Testis (tissue), 3 donors: ENCODE measurements around the gene KLRC4. TPM values are rescaled to one million over a fixed set of nuclear protein-coding genes. Genes with fewer than 3 reads are reported as not detected.
A peak's percentile ranks its signal among the peaks of the same experiment; 100 is the strongest.
"Not testable (repeated sequence)": the region's sequence is repeated elsewhere in the genome, so short reads cannot be mapped to it uniquely, and the experiment has no call there.

Experiments used
- DNase-seq: peaks from one replicate; pipeline ENCODE4 v3.0.0-alpha.2; 2019
- H3K27ac ChIP-seq, 2 donors: fragments of 200-600 bp; sonication (generic); one replicate each; pipeline ENCODE4 v1.5.1; 2019
- H3K27me3 ChIP-seq: fragments of 200-600 bp; sonication (generic); one replicate; pipeline ENCODE4 v1.5.1; 2019
- H3K36me3 ChIP-seq: fragments of 200-600 bp; sonication (generic); one replicate; pipeline ENCODE4 v1.5.1; 2017; ENCODE audit warnings: low read depth; ENCODE audit errors: missing control alignments
- H3K4me1 ChIP-seq: fragments of 200-600 bp; sonication (generic); one replicate; pipeline ENCODE4 v1.5.1; 2019
- H3K4me3 ChIP-seq, 2 donors: fragments of 200-600 bp; sonication (generic); one replicate each; pipeline ENCODE4 v1.5.1; 2017 to 2019
- H3K9me3 ChIP-seq: fragments of 200-600 bp; sonication (generic); one replicate; pipeline ENCODE4 v1.5.1; 2017
- CTCF ChIP-seq, 3 experiments: fragments of 450-650 bp in 2 of 3; fragments of 200-600 bp in 1 of 3; sonication (generic) in 1 of 3; IDR thresholded peaks; one replicate each; pipeline ENCODE4 v1.5.1; 2016 to 2019; ENCODE audit warnings: antibody characterized with exemption in 3 of 3, mild to moderate bottlenecking in 2 of 3, moderate library complexity in 1 of 3
- POLR2A ChIP-seq: fragments of 450-650 bp; IDR thresholded peaks from one replicate; pipeline ENCODE4 v1.6.1; 2017; ENCODE audit warnings: antibody characterized with exemption, mild to moderate bottlenecking, moderate library complexity
- WGBS, 2 donors: methylation state at CpG; one replicate each; pipeline ENCODE4 v1.1.5; 2018; 5-methylcytosine and 5-hydroxymethylcytosine counted together
- intact Hi-C: fragments of 100-400 bp; cut with DNase I; formaldehyde crosslinking; loops from one replicate; pipeline ENCODE4 v1.15.1; 2023; ENCODE audit warnings: low total_unique reads
- polyA plus RNA-seq: library from polyadenylated mRNA; stranded (reverse); fragments of 350-450 nt; fragmentation: Illumina TruSeq; extraction: RNeasy Lipid Tissue Mini Kit (QIAGEN cat#74804); gene quantifications from one replicate; pipeline ENCODE4 v1.2.3, GENCODE V29; 2014; ENCODE audit warnings: low read depth, low replicate concordance; ENCODE audit not compliant: insufficient read depth
- total RNA-seq, 2 donors: library from RNA; depleted of rRNA; stranded (reverse); fragments of >200 nt; gene quantifications; one replicate each; pipeline ENCODE4 v1.2.3, GENCODE V29; 2016

The KLRC4 gene
- total and polyA plus RNA-seq, 3 donors from 2014 or later, result not detected

GRCh38 chr12:10368206-10369171 lies 41.1 kb downstream of the KLRC4 start:
- Histone ChIP-seq H3K36me3 (no peaks in the 10 kb centered on the region), H3K27ac (peak overlapping the region; percentile 88 to 99), H3K4me1 (peaks cover 8% of the 10 kb centered on the region), H3K4me3 (peak overlapping the region; percentile 4 to 53), H3K27me3 (no peaks in the 10 kb centered on the region), H3K9me3 (no peaks in the 10 kb centered on the region)
- intact Hi-C loops, result no loop called here
- no peak for DNase-seq
- TF ChIP-seq CTCF (IDR thresholded peaks at IDR 0.05) (no peak), POLR2A (no peak)
- WGBS, 2 donors, result 25 to 39% methylated on average over 10 of the region's 10 CpGs

DNA sequence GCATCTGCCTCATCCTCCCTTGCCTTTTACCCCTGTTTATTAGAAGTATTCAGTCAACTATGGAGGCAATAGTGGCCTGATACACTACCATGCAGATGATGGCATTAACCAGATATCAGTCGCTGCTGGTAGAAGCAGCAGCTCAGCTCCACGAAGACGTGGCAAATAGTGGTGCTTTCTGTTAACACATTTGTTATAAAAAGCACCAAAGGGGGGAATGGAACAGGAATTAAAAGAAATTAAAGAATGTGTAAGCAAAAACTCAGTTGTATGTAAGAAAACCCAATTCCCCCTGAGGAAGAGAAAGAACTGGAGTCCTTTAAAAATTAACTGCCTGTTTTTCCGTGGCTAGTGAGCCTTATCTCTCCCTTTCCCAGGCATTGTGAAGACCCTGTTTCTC lies 41.8 kb downstream of the KLRC4 start:
- H3K27ac ChIP-seq, result peak overlapping the region; percentile 70 to 99
- H3K27me3 ChIP-seq, H3K36me3 ChIP-seq, H3K4me3 ChIP-seq, DNase-seq, H3K9me3 ChIP-seq, intact Hi-C loops: not testable (repeated sequence)
- H3K4me1 ChIP-seq, result peaks cover 11% of the 10 kb centered on the region
- WGBS, 2 donors, result 56 to 66% methylated on average over 4 of the region's 4 CpGs

GRCh38 chr12:10366875-10367274 lies 42.7 kb downstream of the KLRC4 start:
- TF ChIP-seq CTCF (IDR thresholded peaks at IDR 0.05) (no peak), POLR2A (no peak)

DNA sequence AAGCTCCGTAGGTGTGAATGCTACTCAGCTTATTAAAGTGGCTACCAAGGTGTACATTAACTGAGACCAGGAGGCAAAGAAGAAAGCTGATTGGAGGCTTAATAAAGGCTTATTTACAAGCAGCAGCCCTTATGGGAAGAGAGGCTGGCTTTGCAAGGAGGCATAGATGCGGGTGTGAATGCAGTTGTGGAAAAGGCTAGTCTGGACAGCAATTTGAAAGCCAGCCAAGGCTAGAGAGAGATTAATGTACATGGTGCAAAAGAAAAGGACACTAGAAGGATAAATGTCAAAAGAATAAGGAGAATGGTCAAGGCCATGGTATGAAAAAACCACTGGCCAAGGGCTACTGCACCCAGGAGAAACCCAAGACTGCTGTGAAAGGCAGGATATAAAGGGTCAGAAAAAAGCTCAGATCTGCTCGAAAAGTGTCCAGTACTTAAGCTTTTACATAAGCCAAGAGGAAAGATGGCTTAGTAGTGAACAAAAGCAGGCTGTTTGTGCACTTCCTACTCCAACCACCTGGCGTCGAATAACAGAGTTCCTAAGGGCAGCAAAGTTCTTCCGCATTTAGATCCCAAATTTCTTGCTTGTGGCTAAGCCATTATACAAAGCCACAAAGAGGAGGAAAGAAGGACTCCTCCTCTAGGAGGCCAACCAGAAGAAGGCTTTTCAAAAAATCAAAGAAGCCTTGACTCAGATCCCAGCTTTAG lies 43.7 kb downstream of the KLRC4 start:
- WGBS, 2 donors, result 14 to 24% methylated on average over 6 of the region's 6 CpGs

More at GRCh38 chr12:10366875-10367274, 42.7 kb downstream of the KLRC4 start:
- Histone ChIP-seq H3K36me3 (no peaks in the 10 kb centered on the region), H3K27me3 (no peaks in the 10 kb centered on the region), H3K4me1 (peaks cover 17% of the 10 kb centered on the region), H3K4me3 (no peak overlapping the region), H3K27ac (peak overlapping the region; percentile 93 to 99), H3K9me3 (no peaks in the 10 kb centered on the region)
- no peak for DNase-seq
- intact Hi-C loops, result no loop called here

More for the DNA sequence above, 43.7 kb downstream of the KLRC4 start:
- no peak for TF ChIP-seq POLR2A
- peak in 1 of 3 experiments; percentile 11 for TF ChIP-seq CTCF (IDR thresholded peaks at IDR 0.05)
- intact Hi-C loops, result no loop called here
- Histone ChIP-seq H3K9me3 (no peaks in the 10 kb centered on the region), H3K4me3 (peak overlapping the region; percentile 70 to 71), H3K27ac (peak overlapping the region; percentile 93 to 99), H3K4me1 (peaks cover 23% of the 10 kb centered on the region), H3K27me3 (no peaks in the 10 kb centered on the region), H3K36me3 (no peaks in the 10 kb centered on the region)
- no peak for DNase-seq
